HG03571 (cell line): ENCODE results near the gene TBATA.

ENCODE experiments used
- ATAC-seq: cut with Tn5 transposase; IDR thresholded peaks from one replicate; pipeline ENCODE4 v1.9.1; 2021; ENCODE audit not compliant: unreplicated experiment

Gene TBATA

DNA sequence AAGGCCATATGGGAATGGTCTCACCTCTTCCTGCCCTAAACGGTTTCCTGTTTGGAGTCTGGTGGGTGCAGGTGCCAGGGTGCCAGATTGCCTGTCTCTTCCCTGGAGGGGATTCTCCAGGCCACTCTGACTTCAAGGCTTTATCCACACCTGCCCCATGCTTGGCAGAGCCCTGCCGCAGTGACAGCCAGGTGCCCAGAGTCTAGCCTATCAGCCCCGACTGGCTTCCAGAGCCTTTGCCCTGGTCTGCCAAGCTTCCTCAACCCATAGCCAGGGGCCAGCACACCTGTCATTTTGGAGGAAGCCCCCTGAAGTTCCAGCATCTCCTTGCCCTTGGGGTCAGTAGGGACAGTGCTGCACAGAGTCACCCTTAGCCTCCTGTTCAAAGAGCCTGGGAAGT lies 21.6 kb downstream of the TBATA start:
- no peak for ATAC-seq

GRCh38 chr10:70762441-70763175 lies 22.6 kb downstream of the TBATA start:
- no peak for ATAC-seq

- ATAC-seq = no peak
Measured at GRCh38 chr10:70761727-70762350, 23.3 kb downstream of the TBATA start.

DNA sequence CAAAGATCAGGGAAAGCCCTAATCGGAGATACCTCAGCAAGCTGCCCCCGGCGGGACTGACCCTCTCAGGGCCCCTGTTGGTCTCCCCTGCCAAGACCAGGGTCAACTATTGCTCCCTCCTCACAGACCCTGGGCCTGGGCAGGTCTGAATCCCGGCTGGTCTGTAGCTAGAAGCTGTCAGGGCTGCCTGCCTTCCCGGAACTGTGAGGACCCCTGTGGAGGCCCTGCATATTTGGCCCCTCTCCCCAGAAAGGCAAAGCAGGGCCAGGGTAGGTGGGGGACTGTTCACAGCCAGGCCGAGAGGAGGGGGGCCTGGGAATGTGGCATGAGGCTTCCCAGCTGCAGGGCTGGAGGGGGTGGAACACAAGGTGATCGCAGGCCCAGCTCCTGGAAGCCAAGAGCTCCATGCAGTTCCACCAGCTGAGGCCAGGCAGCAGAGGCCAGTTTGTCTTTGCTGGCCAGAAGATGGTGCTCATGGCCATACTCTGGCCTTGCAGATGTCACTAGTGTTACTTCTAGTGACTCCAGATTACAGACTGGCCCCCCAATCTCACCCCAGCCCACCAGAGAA lies 24.1 kb downstream of the TBATA start:
- ATAC-seq = no peak

- no peak for ATAC-seq
Measured at GRCh38 chr10:70760271-70760787, 24.8 kb downstream of the TBATA start.

GRCh38 chr10:70759781-70760180 lies 25.4 kb downstream of the TBATA start:
- no peak for ATAC-seq

GRCh38 chr10:70758757-70759514 lies 26.2 kb downstream of the TBATA start:
- no peak for ATAC-seq

DNA sequence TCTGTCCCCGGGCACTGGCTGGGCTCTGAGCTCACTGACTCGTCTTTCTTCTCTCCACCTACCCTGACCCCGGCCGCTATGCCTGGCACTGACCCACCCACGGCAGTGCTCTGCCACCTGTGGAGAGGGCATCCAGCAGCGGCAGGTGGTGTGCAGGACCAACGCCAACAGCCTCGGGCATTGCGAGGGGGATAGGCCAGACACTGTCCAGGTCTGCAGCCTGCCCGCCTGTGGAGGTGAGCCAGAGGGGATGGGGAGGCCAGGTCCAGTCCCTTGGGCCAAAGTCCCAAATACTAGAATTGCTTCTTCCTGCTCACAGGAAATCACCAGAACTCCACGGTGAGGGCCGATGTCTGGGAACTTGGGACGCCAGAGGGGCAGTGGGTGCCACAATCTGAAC lies 27.3 kb downstream of the TBATA start:
- ATAC-seq = no peak

DNA sequence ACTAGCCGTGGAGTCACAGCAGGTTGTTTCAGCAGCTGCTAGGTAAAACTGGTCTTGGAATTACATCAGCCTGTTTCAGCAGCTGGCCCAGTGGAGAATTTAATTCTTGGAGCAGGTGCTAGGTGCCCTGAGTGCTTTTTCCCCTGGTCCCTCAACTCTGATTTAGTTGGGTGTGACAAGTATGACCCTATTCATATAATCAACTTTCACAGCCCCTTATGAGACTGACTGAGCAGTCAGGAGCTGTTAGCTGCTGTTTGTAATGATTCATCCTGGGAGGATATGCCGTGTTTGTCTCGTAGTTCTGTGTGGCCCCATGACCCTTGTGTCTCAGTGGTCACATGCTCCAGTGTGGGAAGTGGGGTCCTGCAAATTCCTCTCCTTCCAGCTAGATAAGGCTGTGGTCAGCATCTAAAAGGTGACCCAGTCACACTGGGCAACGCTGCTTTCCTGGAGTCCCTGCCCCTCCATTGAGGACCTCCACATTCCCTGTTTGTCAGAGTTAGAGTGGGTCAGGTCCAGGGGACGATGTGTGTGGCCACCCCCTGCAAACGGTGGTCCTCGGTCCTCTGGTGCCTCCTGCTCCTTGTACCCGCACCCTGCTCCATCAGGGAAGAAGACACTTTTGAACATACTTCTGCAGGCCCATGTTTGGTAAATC lies 28.3 kb downstream of the TBATA start:
- no peak for ATAC-seq

DNA sequence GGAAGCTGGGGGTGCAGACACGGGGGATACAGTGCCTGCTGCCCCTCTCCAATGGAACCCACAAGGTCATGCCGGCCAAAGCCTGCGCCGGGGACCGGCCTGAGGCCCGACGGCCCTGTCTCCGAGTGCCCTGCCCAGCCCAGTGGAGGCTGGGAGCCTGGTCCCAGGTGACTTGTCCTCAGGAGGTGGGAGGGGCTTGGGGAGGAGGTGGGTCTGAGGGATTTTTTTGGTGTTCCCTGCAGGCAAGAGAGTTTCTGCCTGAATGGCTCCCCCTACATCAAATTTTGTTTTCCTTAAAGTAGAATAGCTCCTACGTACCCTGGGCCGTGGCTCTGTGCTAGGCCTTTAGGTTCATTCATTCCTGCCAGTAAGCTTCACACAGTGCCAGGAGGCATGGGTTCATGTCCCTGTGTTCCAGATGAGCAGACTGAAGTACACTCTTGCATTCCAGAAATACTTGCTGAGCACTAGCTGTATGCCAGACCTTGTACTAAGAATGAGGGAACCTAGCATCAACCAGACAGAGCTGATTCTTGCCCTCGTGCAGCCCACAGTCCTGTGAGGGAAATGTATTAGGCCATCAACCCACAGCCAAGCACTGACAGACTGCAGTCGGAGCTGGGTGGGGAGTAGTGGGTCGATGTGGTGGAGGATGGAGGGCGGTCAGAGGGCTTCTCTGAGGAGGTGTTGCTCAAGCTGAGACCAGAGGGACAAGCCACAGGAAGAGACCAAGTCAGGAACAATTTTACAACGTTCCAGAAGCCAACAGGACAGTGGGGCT lies 31.1 kb downstream of the TBATA start:
- no peak for ATAC-seq

- no peak for ATAC-seq
Measured at GRCh38 chr10:70753026-70753663, 32.0 kb downstream of the TBATA start.

- ATAC-seq = no peak
Measured at GRCh38 chr10:70752571-70752970, 32.6 kb downstream of the TBATA start.

DNA sequence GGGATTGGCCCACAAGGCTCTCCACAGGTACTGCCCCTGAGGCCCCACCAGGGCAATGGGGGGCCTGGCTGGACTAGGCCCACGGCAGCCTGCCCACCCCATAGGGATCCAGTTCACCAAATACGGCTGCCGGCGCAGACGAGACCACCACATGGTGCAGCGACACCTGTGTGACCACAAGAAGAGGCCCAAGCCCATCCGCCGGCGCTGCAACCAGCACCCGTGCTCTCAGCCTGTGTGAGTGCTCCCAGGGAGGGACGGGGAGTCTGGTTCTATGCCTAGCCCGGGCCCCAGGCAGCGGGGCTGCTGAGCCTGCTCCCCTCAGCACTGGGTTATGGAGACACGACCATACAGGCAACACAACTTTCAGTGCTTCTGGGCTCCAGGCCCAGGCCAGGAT lies 33.2 kb downstream of the TBATA start:
- ATAC-seq = no peak

- ATAC-seq = no peak
Measured at GRCh38 chr10:70751356-70751755, 33.8 kb downstream of the TBATA start.

DNA sequence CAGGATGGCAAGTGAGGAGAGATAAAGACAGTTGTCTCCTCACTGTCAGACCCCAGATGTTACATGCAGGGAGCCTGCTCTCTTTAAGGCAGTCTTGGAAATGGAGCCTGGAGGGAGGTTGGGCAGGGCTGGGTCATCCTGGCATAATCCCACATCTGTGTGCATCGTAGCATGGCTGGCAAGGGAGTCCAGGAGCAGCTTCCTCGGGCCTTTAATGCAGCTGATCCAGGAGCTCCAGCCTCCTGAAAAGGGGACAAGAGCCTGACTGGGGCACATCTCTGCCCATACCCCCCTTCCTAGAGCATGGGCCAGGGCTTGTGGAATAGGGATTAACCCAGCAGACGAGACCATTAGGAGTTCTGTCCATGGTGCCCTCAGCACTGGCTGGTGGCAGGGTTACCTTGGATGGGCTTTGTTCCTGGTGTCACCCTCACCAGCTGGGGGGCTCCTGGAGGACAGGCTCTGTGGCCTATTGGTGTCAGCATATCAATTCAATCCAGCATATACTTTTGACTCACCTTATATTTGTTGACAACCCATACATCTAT lies 34.9 kb downstream of the TBATA start:
- ATAC-seq = no peak

GRCh38 chr10:70749756-70750155 lies 35.4 kb downstream of the TBATA start:
- ATAC-seq = no peak

GRCh38 chr10:70748801-70749573 lies 36.2 kb downstream of the TBATA start:
- no peak for ATAC-seq

DNA sequence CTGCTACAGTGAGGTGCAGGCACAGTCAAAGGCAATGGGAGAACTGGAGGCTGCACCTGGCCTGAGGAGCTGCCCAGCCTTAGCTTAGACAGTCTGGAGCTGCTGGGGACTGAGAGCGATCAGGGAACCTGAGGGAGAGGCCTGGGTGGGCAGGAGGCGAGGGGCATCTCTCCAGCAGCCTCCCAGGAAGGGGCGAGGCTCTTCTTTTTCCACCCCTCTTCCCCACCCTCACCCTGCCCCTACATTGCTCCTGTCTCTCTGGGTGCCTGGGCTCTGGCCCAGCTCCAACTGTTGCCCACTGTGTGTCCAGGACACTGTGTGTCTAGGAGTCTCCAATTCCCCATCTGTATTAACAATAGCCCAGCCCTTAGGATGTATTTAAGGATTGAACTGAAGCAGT lies 36.9 kb downstream of the TBATA start:
- no peak for ATAC-seq
